ENCODE measurements around the gene CHD9.
A peak's percentile ranks its signal among the peaks of the same experiment; 100 is the strongest.
"Not testable (repeated sequence)": the region's sequence is repeated elsewhere in the genome, so short reads cannot be mapped to it uniquely, and the experiment has no call there.

CHD9 gene, protein sequence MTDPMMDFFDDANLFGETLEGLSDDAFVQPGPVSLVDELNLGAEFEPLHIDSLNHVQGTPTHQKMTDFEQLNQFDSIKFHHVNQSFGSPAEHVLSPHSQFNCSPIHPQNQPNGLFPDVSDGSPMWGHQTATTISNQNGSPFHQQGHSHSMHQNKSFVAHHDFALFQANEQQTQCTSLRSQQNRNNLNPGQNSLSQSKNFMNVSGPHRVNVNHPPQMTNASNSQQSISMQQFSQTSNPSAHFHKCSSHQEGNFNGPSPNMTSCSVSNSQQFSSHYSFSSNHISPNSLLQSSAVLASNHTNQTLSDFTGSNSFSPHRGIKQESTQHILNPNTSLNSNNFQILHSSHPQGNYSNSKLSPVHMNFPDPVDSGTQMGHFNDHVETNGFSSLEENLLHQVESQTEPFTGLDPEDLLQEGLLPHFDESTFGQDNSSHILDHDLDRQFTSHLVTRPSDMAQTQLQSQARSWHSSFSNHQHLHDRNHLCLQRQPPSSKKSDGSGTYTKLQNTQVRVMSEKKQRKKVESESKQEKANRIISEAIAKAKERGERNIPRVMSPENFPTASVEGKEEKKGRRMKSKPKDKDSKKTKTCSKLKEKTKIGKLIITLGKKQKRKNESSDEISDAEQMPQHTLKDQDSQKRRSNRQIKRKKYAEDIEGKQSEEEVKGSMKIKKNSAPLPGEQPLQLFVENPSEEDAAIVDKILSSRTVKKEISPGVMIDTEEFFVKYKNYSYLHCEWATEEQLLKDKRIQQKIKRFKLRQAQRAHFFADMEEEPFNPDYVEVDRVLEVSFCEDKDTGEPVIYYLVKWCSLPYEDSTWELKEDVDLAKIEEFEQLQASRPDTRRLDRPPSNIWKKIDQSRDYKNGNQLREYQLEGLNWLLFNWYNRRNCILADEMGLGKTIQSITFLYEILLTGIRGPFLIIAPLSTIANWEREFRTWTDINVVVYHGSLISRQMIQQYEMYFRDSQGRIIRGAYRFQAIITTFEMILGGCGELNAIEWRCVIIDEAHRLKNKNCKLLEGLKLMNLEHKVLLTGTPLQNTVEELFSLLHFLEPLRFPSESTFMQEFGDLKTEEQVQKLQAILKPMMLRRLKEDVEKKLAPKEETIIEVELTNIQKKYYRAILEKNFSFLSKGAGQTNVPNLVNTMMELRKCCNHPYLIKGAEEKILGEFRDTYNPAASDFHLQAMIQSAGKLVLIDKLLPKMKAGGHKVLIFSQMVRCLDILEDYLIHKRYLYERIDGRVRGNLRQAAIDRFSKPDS (N-terminal part only)

DNA sequence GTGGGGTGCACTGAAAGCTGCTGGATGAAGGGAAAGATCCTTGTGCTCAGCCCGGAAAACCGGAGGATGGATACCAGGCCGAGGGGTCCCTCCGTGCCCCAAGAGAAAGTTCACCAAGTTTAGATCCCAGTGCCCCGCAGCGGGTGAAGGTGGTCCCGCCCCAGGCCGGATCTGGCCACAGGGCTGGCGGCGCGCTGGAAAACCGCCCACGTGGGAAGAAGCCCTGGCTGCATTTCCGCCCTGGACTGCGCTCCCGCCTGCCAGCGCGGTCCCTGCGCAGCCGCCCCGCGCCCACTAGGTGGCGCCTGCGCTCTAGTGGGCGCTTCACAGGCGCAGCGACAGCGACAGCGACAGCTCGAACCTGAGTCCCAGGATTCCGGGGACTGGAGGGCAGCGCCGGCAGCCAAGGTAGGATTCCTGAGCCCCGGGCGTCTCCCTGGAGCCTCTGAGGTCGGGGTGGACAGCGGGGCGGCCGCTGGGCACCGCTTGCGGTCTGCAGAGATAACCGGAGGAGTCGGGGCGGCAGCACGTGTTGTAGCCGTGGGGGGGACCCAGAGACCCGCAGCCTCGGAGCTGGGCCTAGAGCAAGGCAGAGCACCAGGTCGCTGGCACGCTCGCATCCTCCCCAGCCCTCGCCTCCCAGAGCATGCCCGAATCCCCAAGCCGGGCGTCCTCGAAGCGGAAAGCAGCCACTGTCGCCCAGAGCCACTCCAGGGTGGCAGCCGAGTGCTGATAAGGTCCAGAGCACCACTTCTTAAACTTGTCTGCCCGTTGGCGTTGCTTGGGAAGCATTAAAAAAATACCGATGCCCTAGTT is at the start of gene CHD9:
CHD9 (plus strand) TSS at position 322 of the 816 bp plus-strand sequence. CDS start 101,099 bp downstream, outside the sequence.
- peak; percentile 92 for DNase-seq

- no peak for DNase-seq
These were observed 47.7 kb upstream of the CHD9 start for GRCh38 chr16:53007095-53007494.

DNA sequence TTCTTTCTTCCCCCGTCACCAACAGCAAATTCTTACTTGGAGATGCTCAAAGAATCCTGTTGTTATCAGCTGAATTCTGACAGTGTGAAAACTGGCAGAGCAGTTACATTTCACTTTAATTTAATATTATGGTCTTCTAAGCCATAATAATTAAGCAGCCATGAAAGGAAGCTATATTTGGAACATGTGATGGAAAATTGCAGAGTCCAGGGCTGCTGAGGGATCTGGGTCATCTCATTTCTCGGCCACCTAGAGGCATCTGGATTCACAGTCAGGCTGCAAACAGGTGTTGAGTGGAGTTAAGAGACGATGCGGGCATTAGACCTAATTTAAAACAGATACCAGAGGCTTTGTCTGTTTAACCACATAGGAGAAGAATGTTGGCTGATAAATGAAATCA is 40.5 kb upstream of the CHD9 start:
- DNase-seq, result no peak

- no peak for DNase-seq
These were observed 35.9 kb upstream of the CHD9 start for GRCh38 chr16:53018834-53019416.

DNA sequence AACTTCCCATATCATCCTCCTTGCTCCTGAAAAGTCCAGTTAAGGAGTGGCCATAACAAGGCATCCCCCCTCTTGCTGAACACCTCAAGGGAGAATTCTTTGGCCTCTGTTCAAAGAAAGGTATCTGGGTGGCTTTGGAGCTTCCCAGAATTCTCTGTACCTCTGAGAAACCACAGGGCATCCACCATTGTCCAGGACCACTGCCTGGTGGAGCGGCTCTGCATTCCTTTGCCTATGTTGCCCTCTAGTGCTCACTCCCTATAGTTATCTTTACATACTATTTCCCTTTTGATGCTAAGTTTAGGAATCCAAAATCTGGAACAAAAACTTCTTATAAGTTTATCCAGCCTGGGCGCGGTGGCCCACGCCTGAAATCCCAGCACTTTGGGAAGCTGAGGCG is 32.4 kb upstream of the CHD9 start:
- DNase-seq, result peak; percentile 62

GRCh38 chr16:53024045-53024444 is 30.7 kb upstream of the CHD9 start:
- no peak for DNase-seq

DNA sequence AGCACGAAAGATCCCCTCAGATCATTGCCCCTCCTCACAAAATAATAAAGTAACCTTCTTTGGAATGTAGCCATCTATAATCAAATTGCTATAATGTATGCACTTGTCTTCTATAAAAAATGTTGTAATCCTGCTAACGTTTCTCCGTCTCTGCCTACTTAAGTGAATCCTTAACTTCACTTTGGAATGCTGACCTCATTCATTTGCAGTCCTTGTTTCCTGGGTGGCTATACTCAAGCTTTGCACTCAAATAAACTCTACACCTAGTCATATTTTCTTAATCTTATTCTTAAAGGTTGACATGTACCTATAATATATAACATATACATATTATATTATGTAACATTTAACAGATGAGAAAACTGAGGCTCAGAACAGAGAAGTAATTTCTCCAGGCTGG is 24.8 kb upstream of the CHD9 start:
- no peak for DNase-seq

GRCh38 chr16:53031323-53031942 is 23.4 kb upstream of the CHD9 start:
- no peak for DNase-seq

DNA sequence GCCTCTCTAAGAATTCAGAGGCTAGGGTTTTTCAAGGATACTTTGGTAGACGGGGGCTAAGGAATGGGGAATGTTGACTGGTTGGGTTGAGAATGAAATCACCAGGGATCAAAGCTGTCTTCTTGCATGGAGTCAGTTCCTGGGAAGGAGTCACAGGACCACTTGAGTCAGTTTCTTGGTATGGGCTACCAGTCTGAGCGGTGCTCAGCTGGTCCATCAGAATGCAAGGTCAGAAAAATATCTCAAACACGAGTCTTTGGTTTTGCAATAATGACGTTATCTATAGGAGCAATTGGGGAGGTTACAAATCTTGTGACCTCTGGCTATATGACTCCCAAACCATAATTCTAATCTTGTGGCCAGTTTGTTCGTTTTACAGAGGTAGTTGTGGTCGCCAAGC is 20.5 kb upstream of the CHD9 start:
- no peak for DNase-seq

- DNase-seq, result no peak
These were observed 19.4 kb upstream of the CHD9 start for GRCh38 chr16:53035176-53035942.

DNA sequence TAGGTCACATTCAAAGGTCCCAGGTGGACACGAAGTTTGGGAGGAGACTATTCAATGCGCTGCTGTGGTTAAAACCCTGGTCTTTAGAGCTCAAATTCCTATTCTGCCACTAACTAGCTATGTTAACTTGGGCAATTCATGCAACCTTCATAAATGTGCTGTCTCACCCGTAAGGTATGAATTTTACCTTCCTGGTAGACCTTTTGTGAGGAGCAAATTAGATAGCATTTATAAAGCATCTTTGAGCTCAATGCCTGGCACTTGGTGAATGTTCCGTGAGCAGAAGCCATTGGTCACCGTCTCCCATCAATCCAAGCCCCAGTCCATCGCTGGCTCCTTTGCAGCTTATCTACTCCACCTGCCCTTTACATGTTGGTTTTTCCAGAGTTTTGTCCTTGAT is 18.7 kb upstream of the CHD9 start:
- no peak for DNase-seq

DNA sequence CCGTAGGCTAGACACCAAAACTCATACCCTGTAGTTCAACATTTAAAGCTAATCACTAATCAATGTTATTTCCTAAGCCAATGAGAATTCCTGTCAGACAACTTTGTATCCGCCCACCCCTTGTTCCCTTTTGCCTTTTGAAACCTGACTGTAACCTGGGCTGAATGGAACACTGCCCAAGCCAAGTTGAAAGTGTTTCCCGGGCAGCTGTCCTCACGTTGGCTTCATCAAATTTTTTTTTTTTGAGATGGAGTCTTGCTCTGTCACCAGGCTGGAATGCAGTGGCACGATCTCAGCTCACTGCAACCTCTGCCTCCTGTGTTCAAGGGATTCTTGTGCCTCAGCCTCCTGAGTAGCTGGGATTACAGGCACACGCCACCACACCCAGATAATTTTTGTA is 18.1 kb upstream of the CHD9 start:
- not testable (repeated sequence) for DNase-seq

GRCh38 chr16:53040788-53041187 is 14.0 kb upstream of the CHD9 start:
- DNase-seq, result no peak

DNA sequence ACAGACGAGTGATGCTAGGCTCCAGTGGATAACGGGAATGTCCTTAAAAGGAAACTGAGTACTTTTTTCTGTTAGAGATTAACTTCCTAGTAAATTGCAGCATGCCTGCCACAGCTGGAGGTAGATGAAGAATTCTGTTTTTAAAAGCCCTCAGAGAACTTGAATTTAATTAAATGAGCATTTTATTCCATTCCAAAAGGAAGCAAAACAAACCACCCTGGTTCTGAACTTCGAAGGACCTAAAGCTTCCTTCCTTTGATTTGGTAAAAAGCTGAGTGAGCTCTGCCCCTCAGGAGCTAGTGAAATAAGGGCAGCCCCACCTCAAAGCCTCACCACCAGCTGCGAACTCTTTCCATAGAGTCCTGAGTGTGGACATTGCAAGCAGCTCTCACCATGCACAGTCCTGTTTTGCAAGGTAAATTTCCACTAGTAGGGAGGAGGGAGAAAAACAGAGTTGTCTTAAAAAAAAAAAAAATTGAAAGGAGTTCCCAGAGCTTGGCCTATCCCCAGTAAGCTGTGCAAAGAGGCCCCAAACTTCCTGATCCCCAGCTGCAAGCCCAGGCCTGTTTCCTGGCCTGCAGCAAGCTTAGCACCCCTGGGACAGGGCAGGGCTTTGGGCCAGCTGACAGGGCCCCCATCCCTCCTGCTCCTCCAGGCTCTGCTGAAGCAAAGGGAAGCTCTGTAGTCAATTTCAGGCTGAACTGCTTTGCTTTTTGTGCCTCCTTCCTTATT is 13.3 kb upstream of the CHD9 start:
- peak; percentile 96 for DNase-seq

- no peak for DNase-seq
These were observed 12.5 kb upstream of the CHD9 start for GRCh38 chr16:53042235-53042701.

DNA sequence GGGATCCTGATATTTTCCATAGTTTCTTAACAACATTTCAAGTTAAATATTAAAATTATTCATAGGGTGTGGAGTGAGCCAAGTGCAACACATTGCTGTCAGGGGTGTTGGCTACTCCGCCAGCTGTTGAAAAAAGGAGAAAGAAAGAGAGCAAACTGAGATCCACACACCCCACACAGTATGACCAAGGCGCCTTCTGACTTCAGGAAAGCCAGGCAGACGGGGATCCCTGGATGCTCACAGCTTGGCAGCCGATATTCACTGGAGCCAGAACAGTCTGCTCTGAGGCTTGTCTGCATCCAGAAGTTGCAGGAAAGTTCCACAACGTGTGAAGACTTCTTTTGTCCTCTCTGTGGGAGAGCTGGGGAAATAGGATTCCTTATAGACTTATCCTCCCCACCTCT is 11.4 kb upstream of the CHD9 start:
- DNase-seq, result peak; percentile 71

DNA sequence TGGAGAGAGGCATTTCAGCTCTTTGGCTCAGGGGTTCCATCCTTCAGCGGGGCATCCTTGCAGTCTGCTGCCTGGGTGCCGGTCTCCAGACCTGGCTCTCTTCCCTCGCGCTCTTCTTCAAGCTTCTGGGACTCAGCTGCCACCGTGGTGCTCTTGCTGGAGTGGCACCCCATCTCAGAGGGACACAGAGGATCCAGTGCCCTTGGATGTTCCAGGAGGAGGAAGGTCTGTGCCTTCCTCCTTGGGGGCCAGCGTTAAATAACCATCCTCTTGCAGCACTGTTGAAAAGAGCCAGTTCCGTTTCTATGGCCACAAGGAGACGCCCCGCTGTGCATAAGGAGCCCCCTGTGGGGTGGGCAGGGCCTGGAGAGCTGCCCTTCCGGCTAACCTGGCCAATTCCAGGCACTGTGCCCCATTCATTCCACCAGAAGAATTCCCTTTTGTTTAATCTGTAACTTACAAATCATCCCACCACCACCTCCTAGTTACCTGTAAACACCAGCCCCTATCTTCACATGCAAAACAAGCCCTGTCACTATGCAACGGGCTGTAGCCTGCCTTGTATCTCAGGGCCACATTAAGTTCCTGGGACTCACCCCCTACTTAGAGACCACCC is 10.7 kb upstream of the CHD9 start:
- peak; percentile 63 for DNase-seq

DNA sequence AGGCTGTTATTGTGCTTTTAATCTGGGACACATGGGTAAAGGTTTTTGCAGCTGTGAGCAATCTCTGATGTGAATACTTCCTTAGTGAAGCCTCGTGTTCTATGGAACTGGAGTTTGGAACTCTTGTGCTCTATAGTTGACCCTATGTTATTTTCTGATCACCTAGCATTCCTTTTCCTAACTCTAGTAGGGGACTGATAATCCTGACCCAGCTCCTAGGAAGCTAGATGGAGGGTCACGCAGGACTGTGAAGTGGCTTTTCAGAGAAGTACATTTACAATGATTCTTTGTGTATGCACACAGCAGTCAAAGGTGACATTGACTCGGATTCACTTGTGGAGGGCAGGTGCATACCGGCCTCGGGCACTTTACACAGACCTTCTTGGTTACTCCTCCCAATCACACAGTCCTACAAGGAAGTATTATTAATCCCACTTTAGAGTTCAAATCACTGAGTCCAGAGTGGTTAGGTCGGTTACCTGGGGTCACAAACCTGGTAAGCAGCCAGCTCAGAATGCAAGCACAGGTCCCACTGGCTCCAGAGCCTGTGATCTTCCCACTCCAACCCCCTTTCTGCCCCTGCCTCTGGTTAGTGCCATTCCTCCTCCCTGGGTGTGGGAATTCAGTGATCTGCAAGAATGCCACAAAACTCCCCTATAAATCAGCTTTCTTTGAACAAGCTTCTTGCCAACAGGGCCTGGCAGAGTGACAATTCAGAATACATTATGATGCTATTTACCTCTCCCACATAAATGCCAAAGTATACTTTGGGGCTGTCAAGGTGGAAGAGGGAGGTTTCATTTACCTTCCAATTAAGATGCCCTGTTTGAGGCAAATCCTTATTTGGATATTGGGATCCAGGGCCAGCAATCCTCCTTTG is 9.2 kb upstream of the CHD9 start:
- DNase-seq, result no peak
